NCI-H524 treated with DMSO at 0.1 percent for 48 hours (cell line): ENCODE measurements around the gene CALM1.
A peak's percentile ranks its signal among the peaks of the same experiment; 100 is the strongest.

ENCODE experiments used
- DNase-seq: peaks from one replicate; lab custom pipeline; 2025; lab: John Stamatoyannopoulos, UW

The CALM1 gene

GRCh38 chr14:90409209-90409730 lies 12.4 kb downstream of the CALM1 start:
- DNase-seq, result no peak

DNA sequence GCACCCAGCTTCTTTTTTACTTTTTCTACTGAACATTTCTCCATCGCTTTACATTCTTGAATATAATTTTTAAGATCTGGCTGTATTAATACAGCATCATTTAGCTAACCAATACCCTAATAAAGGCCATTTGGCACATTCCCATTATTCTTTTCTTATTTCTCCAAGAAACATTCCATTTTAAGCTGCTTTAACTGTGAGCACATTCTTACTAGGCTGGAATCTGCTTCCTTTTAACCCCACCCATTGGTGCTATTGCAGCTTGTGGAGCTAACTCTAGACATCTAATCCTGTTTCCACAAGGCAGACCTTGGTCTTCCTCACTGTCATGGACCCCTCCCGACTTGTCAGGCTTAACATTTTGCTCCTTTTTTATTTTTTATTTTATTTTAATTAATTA lies 15.2 kb downstream of the CALM1 start:
- DNase-seq, result no peak

DNA sequence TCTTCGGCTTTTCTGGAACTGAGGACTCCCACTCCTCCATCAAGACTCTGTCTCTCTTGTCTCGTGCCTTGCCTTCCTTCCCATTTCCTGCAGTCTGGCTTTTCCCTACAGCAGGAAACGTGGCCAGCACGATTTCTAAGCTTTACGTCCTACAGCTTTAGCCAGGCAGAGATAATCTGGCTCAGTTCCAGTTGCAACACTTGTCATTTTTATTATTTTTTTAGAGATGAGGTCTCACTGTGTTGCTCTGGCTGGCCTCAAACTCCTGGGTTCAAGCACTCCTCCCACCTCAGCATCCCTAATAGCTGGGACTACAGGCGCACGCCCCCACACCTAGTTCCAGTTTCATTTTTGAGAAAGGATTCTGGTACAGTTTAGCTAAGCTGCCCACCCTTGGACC lies 19.9 kb downstream of the CALM1 start:
- no peak for DNase-seq

DNA sequence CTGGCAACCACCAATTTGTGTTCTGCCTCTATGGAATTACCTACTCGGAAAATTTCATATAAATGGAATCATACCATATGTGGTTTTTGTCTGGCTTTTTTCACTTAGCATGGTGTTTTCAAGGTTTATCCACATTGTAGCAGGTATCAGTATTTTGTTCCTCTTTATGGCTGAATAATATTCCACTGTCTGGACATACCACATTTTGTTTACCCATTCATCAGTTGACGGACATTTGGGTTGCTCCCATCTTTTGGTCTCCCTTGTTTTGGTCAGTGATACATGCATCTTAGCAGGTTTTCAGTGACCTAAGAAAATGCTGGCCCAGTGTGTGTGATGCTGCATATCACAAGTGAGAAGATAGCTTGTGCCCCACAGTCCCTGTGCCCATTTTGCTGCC lies 21.2 kb downstream of the CALM1 start:
- DNase-seq, result no peak

GRCh38 chr14:90419200-90419599 lies 22.4 kb downstream of the CALM1 start:
- no peak for DNase-seq

GRCh38 chr14:90421001-90421631 lies 24.3 kb downstream of the CALM1 start:
- DNase-seq, result no peak

DNA sequence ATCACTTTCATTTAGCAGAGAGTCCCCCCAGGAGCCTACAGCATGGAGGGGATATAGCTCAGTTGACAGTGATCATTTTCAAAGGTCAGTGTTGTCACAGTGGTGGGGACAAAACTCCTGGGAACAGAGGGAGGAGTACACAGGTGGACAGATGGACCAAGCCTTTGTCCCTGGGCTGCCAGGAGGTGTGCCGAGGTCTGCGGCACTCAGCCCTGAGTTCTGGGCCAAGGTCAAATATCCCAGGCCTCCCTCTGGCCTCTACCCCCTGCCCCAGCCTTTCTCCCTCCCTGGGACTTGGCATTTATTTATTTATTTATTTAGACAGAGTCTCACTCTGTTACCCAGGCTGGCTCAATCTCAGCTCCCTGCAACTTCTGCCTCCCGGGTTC lies 24.8 kb downstream of the CALM1 start:
- no peak for DNase-seq

- no peak for DNase-seq
These were observed 26.3 kb downstream of the CALM1 start for GRCh38 chr14:90423166-90423565.

DNA sequence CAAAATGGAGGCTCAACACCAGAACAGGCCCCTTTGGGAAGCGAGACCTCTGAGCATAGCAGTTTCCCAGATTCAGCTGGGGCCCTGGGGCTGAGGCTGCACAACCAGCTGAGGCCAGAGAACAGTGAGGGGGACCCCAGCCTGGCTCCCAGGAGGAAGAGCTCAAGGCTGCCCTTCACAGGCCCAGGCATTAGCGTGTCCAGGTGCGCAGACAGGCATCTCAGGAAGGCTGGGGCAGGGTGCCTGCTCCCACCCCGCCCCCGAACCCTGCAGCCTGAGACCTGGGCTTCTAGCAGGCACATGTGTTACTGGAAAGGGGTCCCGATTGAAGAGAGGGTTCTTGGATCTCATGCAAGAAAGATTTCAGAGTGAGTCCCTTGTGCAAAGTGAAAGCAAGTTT lies 27.2 kb downstream of the CALM1 start:
- no peak for DNase-seq

DNA sequence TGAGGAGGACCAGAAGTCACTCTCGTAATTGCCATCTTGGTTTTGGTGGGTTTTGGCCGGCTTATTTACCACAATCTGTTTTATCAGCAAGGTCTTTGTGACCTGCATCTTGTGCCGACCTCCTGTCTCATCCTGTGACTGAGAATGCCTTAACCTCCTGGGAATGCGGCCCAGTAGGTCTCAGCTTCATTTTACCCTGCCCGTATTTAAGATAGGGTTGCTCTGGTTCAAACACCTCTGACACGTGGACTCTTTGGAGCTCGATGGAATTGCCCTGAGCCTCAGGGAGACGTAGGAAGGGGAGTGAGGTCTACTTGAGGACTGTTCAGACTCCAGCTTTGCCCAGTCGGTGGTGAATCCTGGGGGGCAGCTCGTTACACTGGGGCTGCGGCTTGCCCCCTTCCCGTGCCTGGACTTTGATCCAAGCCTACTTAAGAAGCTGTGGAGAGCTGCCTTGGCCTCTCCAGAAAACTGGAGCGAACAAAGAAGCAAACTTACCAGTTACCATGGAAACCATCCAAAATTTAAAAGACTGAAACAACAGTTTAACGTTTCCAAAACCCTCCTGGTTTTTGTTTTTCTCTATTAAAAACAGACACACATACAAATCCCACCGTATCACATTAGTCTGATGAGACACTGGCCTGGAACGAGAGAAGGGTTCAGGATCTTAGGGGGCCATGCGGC lies 28.0 kb downstream of the CALM1 start:
- no peak for DNase-seq

DNA sequence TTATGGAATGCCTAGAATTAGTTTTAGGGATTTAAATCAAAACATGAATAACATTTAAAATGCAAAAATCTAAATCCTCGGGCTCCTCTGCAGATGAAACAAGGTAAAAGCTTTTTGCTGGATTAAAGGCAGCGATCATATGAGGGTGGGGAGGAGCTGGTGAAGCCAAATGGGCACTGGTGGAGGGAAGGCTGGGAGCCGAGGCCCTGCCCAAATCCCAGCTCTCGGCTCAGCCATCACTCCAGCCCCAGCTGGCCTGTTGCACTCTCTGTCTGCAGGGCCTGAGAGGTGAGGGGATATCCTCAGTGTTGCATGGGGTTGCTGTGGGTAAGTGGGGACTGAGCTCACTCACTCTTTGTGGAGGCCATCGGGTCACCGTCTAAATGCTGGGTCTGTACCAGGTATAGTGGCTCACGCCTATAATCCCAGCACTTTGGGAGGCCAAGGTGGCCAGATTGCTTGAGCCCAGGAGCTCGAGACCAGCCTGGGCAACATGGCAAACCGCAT lies 28.6 kb downstream of the CALM1 start:
- DNase-seq, result no peak

DNA sequence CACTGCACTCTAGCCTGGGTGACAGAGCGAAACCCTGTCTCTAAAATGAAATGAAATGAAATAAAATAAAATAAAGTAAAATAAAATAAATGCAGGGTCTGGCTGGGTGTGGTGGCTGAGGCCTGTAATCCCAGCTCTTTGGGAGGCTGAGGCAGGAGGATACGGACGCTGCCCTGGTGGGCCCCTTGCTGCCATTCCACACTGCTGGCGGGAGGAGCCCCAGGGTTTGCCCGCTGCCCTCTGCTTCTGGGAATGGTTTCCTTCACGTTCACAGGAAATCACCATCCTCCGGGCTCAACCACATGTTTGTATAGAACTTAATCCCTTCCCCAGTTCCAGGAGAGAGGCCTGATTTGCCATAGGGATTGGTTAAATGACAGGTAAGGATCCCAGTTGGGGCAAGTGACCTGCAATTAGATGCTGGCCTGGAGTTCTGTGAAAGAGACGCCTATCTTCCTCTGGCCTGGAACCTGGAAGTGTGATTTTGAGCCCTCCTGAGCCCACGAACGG lies 29.3 kb downstream of the CALM1 start:
- no peak for DNase-seq

GRCh38 chr14:90426663-90427062 lies 29.8 kb downstream of the CALM1 start:
- DNase-seq, result no peak

- no peak for DNase-seq
These were observed 31.1 kb downstream of the CALM1 start for GRCh38 chr14:90427848-90428426.

- no peak for DNase-seq
These were observed 31.8 kb downstream of the CALM1 start for GRCh38 chr14:90428676-90429075.

DNA sequence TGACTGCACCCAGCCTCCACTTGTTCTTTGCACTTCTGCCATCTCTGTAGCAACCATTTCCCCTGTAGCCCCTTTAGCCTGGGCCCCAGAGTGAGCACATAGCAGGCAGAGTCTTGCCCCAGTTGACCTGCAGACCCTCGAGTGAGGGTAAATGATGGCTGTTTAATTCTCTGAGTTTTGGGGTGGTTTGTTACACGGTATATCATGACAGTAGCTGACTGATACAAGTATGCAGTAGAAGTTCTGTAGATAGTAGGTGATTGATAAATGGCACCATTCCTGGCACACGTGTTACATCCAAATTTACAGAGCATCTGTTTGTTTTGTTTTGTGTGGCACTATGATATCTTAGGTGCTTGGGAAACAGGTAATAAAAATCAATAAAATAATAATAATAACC lies 32.4 kb downstream of the CALM1 start:
- no peak for DNase-seq

- no peak for DNase-seq
These were observed 32.9 kb downstream of the CALM1 start for GRCh38 chr14:90429754-90430153.

DNA sequence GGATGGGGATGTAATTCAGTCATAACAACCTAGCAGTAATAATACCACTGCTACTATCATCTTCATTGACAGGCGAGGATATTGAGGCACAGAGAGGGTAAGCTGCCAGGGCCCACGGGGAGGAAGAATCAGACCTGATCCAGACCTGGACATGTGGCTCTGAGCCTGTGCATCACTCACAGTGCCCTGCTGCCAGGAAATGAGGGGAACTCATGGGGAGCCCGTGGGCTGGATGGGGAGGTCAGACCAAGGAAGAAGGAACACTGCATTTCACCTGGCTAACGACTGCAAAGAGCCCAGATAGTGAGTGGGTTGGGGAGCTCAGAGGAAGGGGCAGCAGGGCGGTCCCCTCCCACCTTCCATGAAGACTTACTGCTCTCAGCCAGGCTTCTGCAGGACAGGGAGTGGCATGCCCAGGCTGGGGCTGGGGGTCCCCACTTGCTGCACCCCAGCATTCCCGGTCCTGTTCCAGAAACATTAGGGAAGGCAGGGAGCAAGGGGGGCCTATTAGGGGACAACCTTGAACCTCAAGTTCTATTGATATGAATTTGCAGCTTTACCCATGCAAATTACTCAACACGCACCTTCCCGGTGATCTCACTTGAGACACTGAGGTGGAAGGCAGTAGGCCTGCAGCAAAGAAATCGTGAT lies 37.7 kb downstream of the CALM1 start:
- no peak for DNase-seq

- DNase-seq, result no peak
These were observed 42.0 kb downstream of the CALM1 start for GRCh38 chr14:90438841-90439240.

DNA sequence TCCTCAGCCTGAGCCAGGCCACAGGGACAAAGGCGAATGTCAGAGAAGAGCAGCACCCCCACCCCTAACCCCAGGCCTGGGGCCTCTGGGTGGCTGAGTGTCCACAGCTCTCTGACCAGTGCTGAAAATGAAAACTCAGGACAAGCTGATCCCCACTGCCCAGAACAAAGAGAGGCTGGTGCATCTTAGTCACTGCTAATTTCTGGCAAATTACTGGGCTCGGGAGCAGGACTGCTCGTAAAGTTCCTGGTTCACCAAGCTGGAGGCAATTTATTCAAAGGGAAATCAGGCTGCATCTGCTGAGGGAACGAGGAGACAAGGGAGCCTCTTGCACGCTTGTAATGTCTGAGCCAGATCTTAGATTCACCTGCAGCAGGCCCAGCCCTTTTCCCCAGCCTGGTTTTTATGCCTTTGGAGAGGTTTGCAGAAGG lies 43.2 kb downstream of the CALM1 start:
- DNase-seq, result no peak

DNA sequence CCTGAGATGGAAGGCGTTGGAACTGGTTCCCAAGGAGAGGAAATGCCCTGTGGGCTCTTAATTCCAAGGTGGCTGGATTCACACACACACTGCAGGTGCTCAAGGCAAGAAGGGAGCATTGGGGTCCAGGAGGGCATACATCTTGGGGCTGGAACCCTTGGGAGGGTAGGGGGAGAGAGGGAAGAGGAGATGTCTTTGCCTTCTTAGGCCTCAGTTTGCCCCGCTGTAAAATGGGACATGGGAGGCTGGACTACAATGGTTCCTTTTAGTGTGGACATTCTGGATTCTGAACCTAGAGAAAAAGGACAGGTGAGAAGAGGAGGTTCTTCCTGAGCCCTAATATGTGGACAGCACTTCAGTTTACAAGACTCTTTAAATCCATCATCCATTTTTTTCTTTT lies 43.8 kb downstream of the CALM1 start:
- no peak for DNase-seq

GRCh38 chr14:90442388-90442787 lies 45.6 kb downstream of the CALM1 start:
- peak; percentile 67 for DNase-seq
